ENCODE measurements around the gene DPF3. TPM values are rescaled to one million over a fixed set of nuclear protein-coding genes. Genes with fewer than 3 reads are reported as not detected.

DPF3 gene
- total RNA-seq, 4 donors from 2014 or later, result under 0.01 to 2.7 (median 0.61) TPM; not detected in 1

GRCh38 chr14:72786378-72787350 lies 107.2 kb downstream of the DPF3 start:
- intact Hi-C loops (cut with DNase I), result no loop called here
- Histone ChIP-seq H3K36me3 (no peaks in the 10 kb centered on the region), H3K27me3 (no peaks in the 10 kb centered on the region), H3K4me3 (no peak overlapping the region), H3K9me3 (no peaks in the 10 kb centered on the region), H3K4me1 (no peaks in the 10 kb centered on the region), H3K27ac (no peak overlapping the region)
- TF ChIP-seq, protein P1, sequence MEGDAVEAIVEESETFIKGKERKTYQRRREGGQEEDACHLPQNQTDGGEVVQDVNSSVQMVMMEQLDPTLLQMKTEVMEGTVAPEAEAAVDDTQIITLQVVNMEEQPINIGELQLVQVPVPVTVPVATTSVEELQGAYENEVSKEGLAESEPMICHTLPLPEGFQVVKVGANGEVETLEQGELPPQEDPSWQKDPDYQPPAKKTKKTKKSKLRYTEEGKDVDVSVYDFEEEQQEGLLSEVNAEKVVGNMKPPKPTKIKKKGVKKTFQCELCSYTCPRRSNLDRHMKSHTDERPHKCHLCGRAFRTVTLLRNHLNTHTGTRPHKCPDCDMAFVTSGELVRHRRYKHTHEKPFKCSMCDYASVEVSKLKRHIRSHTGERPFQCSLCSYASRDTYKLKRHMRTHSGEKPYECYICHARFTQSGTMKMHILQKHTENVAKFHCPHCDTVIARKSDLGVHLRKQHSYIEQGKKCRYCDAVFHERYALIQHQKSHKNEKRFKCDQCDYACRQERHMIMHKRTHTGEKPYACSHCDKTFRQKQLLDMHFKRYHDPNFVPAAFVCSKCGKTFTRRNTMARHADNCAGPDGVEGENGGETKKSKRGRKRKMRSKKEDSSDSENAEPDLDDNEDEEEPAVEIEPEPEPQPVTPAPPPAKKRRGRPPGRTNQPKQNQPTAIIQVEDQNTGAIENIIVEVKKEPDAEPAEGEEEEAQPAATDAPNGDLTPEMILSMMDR (IDR thresholded peaks at IDR 0.05), result no peak
- TF ChIP-seq POLR2A (IDR thresholded peaks at IDR 0.05), result no peak
- no peak for DNase-seq
- 65 to 69% methylated on average over 11 to 13 of the region's 13 CpGs for WGBS, 2 donors

DNA sequence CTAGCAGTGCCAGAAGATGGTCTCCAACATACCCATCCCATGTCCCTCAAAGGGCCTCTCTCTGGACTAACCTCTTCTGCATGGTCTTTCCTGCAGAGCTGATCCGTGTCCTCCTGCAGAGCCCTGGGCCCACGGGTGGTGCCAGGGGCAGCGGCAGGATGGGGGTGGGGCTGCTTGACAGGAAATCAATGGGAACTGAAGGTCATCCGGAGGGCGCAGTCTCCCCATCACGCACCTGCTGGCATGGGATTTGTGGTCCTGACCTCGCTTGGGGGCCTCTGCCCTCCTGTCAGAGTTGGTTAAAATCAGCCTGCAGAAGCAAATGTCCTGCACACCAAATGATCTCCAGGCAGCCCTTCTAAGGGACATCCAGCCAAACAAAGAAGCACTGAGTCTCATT lies 110.2 kb downstream of the DPF3 start:
- Histone ChIP-seq H3K36me3 (no peaks in the 10 kb centered on the region), H3K4me1 (no peaks in the 10 kb centered on the region), H3K27ac (no peak overlapping the region), H3K27me3 (no peaks in the 10 kb centered on the region), H3K4me3 (no peak overlapping the region), H3K9me3 (no peaks in the 10 kb centered on the region)
- intact Hi-C loops (cut with DNase I), result no loop called here
- no peak for DNase-seq
- TF ChIP-seq, protein P1 (IDR thresholded peaks at IDR 0.05), result no peak
- TF ChIP-seq POLR2A (IDR thresholded peaks at IDR 0.05), result no peak
- 79 to 84% methylated on average over 4 of the region's 7 CpGs for WGBS, 2 donors

DNA sequence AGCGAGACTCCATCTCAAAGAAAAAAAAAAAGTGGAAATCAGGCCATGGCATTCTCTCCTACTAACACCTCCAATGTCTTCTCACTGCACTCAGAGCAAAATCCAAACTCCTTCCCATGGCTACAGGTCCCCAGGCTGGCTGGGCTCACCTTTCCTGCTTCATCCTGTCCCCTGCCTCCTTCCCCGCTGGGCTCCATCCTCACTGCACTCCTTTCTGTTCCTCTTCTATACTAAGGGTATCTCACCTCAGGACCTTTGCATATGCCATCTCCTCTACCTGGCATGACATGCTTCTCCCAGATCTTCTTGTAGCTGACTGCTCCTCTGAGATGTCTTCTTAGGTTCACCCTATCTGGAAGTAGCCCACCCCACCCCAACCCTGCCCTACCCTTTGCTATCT lies 111.1 kb downstream of the DPF3 start:
- no peaks in the 10 kb centered on the region for H3K27me3 ChIP-seq
- 96 to 97% methylated on average over 2 of the region's 2 CpGs for WGBS, 2 donors
- no peak for DNase-seq
- no peaks in the 10 kb centered on the region for H3K36me3 ChIP-seq
- H3K9me3 ChIP-seq, result no peaks in the 10 kb centered on the region
- intact Hi-C loops (cut with DNase I), result no loop called here
- H3K4me3 ChIP-seq, result no peak overlapping the region
- no peaks in the 10 kb centered on the region for H3K4me1 ChIP-seq
- no peak overlapping the region for H3K27ac ChIP-seq
- TF ChIP-seq, protein P1 (IDR thresholded peaks at IDR 0.05), result no peak
- no peak for TF ChIP-seq POLR2A (IDR thresholded peaks at IDR 0.05)

- no peaks in the 10 kb centered on the region for H3K9me3 ChIP-seq
- no peaks in the 10 kb centered on the region for H3K4me1 ChIP-seq
- no peak for TF ChIP-seq POLR2A (IDR thresholded peaks at IDR 0.05)
- TF ChIP-seq, protein P1 (IDR thresholded peaks at IDR 0.05), result no peak
- intact Hi-C loops (cut with DNase I), result no loop called here
- no peak overlapping the region for H3K4me3 ChIP-seq
- no peak for DNase-seq
- no peak overlapping the region for H3K27ac ChIP-seq
- WGBS, 2 donors, result 51 to 56% methylated on average over 11 to 12 of the region's 15 CpGs
- H3K27me3 ChIP-seq, result no peaks in the 10 kb centered on the region
- H3K36me3 ChIP-seq, result no peaks in the 10 kb centered on the region
Measured at GRCh38 chr14:72781561-72782508, 112.1 kb downstream of the DPF3 start.

Measured in esophagus squamous epithelium (tissue), 5 donors.